Measurements from ENCODE around the gene RAB43. TPM values are rescaled to one million over a fixed set of nuclear protein-coding genes. Genes with fewer than 3 reads are reported as not detected.
A peak's percentile ranks its signal among the peaks of the same experiment; 100 is the strongest.

RAB43 gene
- total RNA-seq, 1 donor from 2014 or later, result 72.9 TPM

GRCh38 chr3:129046037-129046731 is 75.4 kb downstream of the RAB43 start:
- intact Hi-C loops (cut with DNase I), result no loop called here
- H3K27me3 ChIP-seq, result no peaks in the 10 kb centered on the region
- DNase-seq (ENCODE audit: low spot score in 2 of 2), result no peak
- no peaks in the 10 kb centered on the region for H3K36me3 ChIP-seq
- H3K4me1 ChIP-seq, result peaks cover 5 to 8% of the 10 kb centered on the region in 2 donors
- no peak overlapping the region for H3K27ac ChIP-seq
- no peaks in the 10 kb centered on the region for H3K9me3 ChIP-seq
- H3K4me3 ChIP-seq, result peak overlapping the region; percentile 41 to 56
- TF ChIP-seq, protein P1, sequence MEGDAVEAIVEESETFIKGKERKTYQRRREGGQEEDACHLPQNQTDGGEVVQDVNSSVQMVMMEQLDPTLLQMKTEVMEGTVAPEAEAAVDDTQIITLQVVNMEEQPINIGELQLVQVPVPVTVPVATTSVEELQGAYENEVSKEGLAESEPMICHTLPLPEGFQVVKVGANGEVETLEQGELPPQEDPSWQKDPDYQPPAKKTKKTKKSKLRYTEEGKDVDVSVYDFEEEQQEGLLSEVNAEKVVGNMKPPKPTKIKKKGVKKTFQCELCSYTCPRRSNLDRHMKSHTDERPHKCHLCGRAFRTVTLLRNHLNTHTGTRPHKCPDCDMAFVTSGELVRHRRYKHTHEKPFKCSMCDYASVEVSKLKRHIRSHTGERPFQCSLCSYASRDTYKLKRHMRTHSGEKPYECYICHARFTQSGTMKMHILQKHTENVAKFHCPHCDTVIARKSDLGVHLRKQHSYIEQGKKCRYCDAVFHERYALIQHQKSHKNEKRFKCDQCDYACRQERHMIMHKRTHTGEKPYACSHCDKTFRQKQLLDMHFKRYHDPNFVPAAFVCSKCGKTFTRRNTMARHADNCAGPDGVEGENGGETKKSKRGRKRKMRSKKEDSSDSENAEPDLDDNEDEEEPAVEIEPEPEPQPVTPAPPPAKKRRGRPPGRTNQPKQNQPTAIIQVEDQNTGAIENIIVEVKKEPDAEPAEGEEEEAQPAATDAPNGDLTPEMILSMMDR (IDR thresholded peaks at IDR 0.05), result peak in 1 of 3 experiments; percentile 7

- TF ChIP-seq, protein P1 (IDR thresholded peaks at IDR 0.05), result no peak
- H3K27ac ChIP-seq, result no peak overlapping the region
- no peaks in the 10 kb centered on the region for H3K9me3 ChIP-seq
- intact Hi-C loops (cut with DNase I), result no loop called here
- no peak for DNase-seq (ENCODE audit: low spot score in 2 of 2)
- H3K36me3 ChIP-seq, result no peaks in the 10 kb centered on the region
- no peaks in the 10 kb centered on the region for H3K27me3 ChIP-seq
- peak overlapping the region; percentile 41 to 56 for H3K4me3 ChIP-seq
- peaks cover 5 to 8% of the 10 kb centered on the region in 2 donors for H3K4me1 ChIP-seq
Measured at GRCh38 chr3:129045675-129046036, 75.9 kb downstream of the RAB43 start.

DNA sequence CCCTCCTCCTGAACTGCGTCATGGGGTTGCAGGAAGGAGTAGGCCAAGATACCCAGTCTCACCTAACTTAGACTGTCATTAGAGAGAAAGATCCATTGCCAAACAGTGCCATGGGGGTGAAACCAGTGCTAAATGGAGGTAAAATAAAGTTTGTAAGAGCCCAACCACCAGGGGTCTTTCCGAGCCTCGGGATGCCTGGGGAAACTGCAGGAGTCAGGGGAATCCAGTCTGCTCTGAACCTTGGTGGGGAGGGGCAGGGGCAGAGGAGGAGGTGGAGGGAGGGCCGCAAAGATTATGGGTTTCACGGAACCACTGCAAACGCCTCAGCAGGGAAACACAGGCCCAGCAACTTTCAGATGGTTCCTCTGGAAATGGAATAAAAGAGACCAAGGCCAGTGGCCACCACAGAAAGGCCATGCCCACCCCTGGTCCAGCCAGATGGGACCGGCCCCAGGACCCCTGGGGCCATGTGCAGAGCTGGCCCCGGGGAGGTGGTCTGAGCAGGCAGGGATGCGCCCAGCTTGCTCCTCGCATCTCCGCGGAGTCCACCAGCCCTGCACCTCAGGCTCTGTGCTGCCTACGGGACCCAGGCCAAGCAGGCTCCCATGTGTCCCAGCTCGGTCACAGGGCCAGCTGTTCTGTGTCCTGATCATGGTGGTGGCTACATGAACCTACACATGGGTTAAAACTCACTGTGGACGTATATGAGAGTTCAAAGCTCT is 80.9 kb downstream of the RAB43 start:
- Histone ChIP-seq H3K36me3 (no peaks in the 10 kb centered on the region), H3K27me3 (no peaks in the 10 kb centered on the region), H3K4me1 (peaks cover 0 to 2% of the 10 kb centered on the region in 2 donors), H3K9me3 (no peaks in the 10 kb centered on the region), H3K27ac (no peak overlapping the region), H3K4me3 (no peak overlapping the region)
- intact Hi-C loops (cut with DNase I), result no loop called here
- no peak for DNase-seq (ENCODE audit: low spot score in 2 of 2)
- TF ChIP-seq, protein P1 (IDR thresholded peaks at IDR 0.05), result no peak

DNA sequence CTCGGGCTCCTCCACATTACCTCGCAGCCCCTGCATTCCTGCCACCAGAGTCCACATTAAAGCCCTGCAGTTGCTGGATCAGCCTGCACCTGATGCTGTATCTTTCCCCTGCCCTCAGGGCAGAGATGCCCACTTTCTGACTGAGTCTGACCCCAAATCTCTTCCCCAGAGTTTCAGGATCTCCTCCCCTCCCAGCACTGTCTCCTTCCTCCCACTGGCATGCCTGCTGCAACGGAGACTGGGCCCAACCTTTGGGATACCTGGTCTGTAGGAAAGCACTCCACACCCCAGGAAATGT is 81.6 kb downstream of the RAB43 start:
- intact Hi-C loops (cut with DNase I), result no loop called here
- H3K27me3 ChIP-seq, result no peaks in the 10 kb centered on the region
- H3K4me1 ChIP-seq, result no peaks in the 10 kb centered on the region
- no peak overlapping the region for H3K27ac ChIP-seq
- H3K36me3 ChIP-seq, result no peaks in the 10 kb centered on the region
- DNase-seq (ENCODE audit: low spot score in 2 of 2), result no peak
- TF ChIP-seq, protein P1 (IDR thresholded peaks at IDR 0.05), result no peak
- no peaks in the 10 kb centered on the region for H3K9me3 ChIP-seq
- H3K4me3 ChIP-seq, result no peak overlapping the region

DNA sequence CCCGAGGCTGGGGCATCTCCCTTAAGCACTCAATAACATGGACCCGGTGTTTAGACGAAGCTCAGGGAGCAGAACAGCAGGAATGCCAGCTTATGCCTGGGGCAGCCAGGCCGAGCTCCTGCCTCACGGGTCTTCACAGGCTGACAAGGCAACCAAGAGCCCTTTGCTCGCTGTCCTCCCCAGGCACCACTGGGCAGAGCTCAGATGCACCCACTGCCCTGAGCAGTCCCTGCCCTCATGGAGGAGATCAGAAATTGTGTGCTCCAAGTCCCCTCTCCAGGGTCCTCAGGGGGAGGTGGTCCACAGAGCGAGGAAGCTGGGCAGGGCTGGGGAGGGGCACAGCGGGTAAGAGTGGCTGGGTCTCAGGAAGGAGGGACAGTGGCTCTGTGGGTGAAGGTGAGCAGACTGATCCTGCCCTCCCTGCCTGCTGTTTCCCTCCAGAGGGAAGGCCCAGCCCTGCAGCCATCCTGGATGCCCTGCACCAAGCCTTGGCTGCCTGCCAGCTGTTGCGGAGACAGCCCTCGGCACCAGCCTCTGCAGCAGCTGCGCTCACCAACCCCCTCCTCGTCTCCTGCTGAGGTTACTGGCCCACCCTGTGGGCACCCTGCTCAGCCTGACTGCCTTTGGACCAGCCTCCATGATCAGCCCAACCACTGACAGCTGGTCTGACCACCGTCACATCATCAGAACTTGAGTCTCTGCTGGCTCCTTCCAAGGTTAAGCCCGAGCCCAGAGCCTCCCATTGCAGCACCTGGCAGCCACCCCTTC is 82.1 kb downstream of the RAB43 start:
- no peak for DNase-seq (ENCODE audit: low spot score in 2 of 2)
- H3K36me3 ChIP-seq, result no peaks in the 10 kb centered on the region
- no peak overlapping the region for H3K4me3 ChIP-seq
- H3K27me3 ChIP-seq, result no peaks in the 10 kb centered on the region
- H3K9me3 ChIP-seq, result no peaks in the 10 kb centered on the region
- no peaks in the 10 kb centered on the region for H3K4me1 ChIP-seq
- H3K27ac ChIP-seq, result no peak overlapping the region
- TF ChIP-seq, protein P1 (IDR thresholded peaks at IDR 0.05), result no peak
- intact Hi-C loops (cut with DNase I), result no loop called here
